Nephron (organoid): ENCODE measurements around the gene GRAP.
A peak's percentile ranks its signal among the peaks of the same experiment; 100 is the strongest.
"Not testable (repeated sequence)": the region's sequence is repeated elsewhere in the genome, so short reads cannot be mapped to it uniquely, and the experiment has no call there.

Source experiments
- H3K27ac Mint-ChIP-seq, 3 experiments: 2 replicates each; pipeline ENCODE4 v1.8.0; 2020; ENCODE audit warnings: mixed read lengths in 3 of 3, mild to moderate bottlenecking in 2 of 3, moderate library complexity in 1 of 3
- H3K27me3 Mint-ChIP-seq: 2 replicates; pipeline ENCODE4 v1.8.0; 2021; ENCODE audit warnings: low read depth, mild to moderate bottlenecking, moderate library complexity, mixed read lengths
- H3K36me3 Mint-ChIP-seq: 2 replicates; pipeline ENCODE4 v1.8.0; 2020; ENCODE audit warnings: low read depth, mixed read lengths
- H3K4me1 Mint-ChIP-seq: 2 replicates; pipeline ENCODE4 v1.8.0; 2020; ENCODE audit warnings: mixed read lengths
- H3K4me3 Mint-ChIP-seq, 3 experiments: 2 replicates each; pipeline ENCODE4 v1.8.0; 2020; ENCODE audit warnings: mild to moderate bottlenecking in 3 of 3, mixed read lengths in 3 of 3, moderate library complexity in 2 of 3
- H3K9me3 Mint-ChIP-seq: 2 replicates; pipeline ENCODE4 v1.8.0; 2020; ENCODE audit warnings: mixed read lengths
- CTCF ChIP-seq, 3 experiments: fragments of 200-600 bp; sonication (generic); IDR thresholded peaks; one replicate each; pipeline ENCODE4 v1.5.0; 2021; ENCODE audit warnings: antibody characterized with exemption in 3 of 3; ENCODE audit not compliant: unreplicated experiment in 3 of 3

The GRAP gene

GRCh38 chr17:19031729-19032128 is 15.0 kb downstream of the GRAP start:
- not testable (repeated sequence) for H3K36me3 Mint-ChIP-seq, H3K27me3 Mint-ChIP-seq, H3K27ac Mint-ChIP-seq, H3K9me3 Mint-ChIP-seq, H3K4me3 Mint-ChIP-seq, H3K4me1 Mint-ChIP-seq
- peak in 2 of 3 experiments; percentile 26 to 43 for TF ChIP-seq CTCF (IDR thresholded peaks at IDR 0.05; ENCODE audit: unreplicated experiment in 3 of 3)

GRCh38 chr17:19030771-19031449 is 15.8 kb downstream of the GRAP start:
- not testable (repeated sequence) for H3K4me1 Mint-ChIP-seq

GRCh38 chr17:19029740-19030139 is 17.0 kb downstream of the GRAP start:
- not testable (repeated sequence) for H3K9me3 Mint-ChIP-seq, H3K27me3 Mint-ChIP-seq, H3K4me1 Mint-ChIP-seq, H3K4me3 Mint-ChIP-seq, H3K36me3 Mint-ChIP-seq
- H3K27ac Mint-ChIP-seq: peak overlapping the region in 2 of 3 experiments; percentile 60 to 61

More at GRCh38 chr17:19030771-19031449, 15.8 kb downstream of the GRAP start:
- H3K27me3 Mint-ChIP-seq, H3K27ac Mint-ChIP-seq, H3K36me3 Mint-ChIP-seq, H3K9me3 Mint-ChIP-seq, H3K4me3 Mint-ChIP-seq: not testable (repeated sequence)

- H3K9me3 Mint-ChIP-seq, H3K36me3 Mint-ChIP-seq, H3K27me3 Mint-ChIP-seq, H3K27ac Mint-ChIP-seq, H3K4me1 Mint-ChIP-seq, H3K4me3 Mint-ChIP-seq: not testable (repeated sequence)
These were observed 18.1 kb downstream of the GRAP start for GRCh38 chr17:19028671-19029070.

GRCh38 chr17:19024101-19025078 is 22.4 kb downstream of the GRAP start:
- H3K27ac Mint-ChIP-seq: peak overlapping the region in 1 of 3 experiments; percentile 5
- H3K4me1 Mint-ChIP-seq: no peaks in the 10 kb centered on the region
- H3K36me3 Mint-ChIP-seq: no peaks in the 10 kb centered on the region
- no peak overlapping the region for H3K4me3 Mint-ChIP-seq
- no peak for TF ChIP-seq CTCF (IDR thresholded peaks at IDR 0.05; ENCODE audit: unreplicated experiment in 3 of 3)
- H3K27me3 Mint-ChIP-seq: no peaks in the 10 kb centered on the region
- no peaks in the 10 kb centered on the region for H3K9me3 Mint-ChIP-seq

GRCh38 chr17:19023209-19023999 is 23.4 kb downstream of the GRAP start:
- H3K4me1 Mint-ChIP-seq: peaks cover 6% of the 10 kb centered on the region
- H3K27ac Mint-ChIP-seq: no peak overlapping the region
- no peaks in the 10 kb centered on the region for H3K36me3 Mint-ChIP-seq
- TF ChIP-seq CTCF (IDR thresholded peaks at IDR 0.05; ENCODE audit: unreplicated experiment in 3 of 3): no peak
- no peak overlapping the region for H3K4me3 Mint-ChIP-seq
- peaks cover 7% of the 10 kb centered on the region for H3K27me3 Mint-ChIP-seq
- no peaks in the 10 kb centered on the region for H3K9me3 Mint-ChIP-seq

GRCh38 chr17:19022747-19023146 is 24.0 kb downstream of the GRAP start:
- H3K4me1 Mint-ChIP-seq: peaks cover 6% of the 10 kb centered on the region
- H3K9me3 Mint-ChIP-seq: no peaks in the 10 kb centered on the region
- H3K36me3 Mint-ChIP-seq: no peaks in the 10 kb centered on the region
- no peak overlapping the region for H3K4me3 Mint-ChIP-seq
- no peak for TF ChIP-seq CTCF (IDR thresholded peaks at IDR 0.05; ENCODE audit: unreplicated experiment in 3 of 3)
- no peak overlapping the region for H3K27ac Mint-ChIP-seq
- H3K27me3 Mint-ChIP-seq: peaks cover 7% of the 10 kb centered on the region
